GM12891 (cell line): Measurements from ENCODE around the gene PRKN.

ENCODE experiments used
- PAX5 ChIP-seq: IDR thresholded peaks from 2 replicates; pipeline ENCODE4 v1.6.1; 2011; ENCODE audit warnings: low read length, moderate library complexity, mild to moderate bottlenecking; ENCODE audit not compliant: insufficient read depth, severe bottlenecking
- POLR2A ChIP-seq: IDR thresholded peaks from 2 replicates; pipeline ENCODE4 v1.6.1; 2011; ENCODE audit warnings: low read depth, low read length, control low read depth
- POLR2AphosphoS5 ChIP-seq: IDR thresholded peaks from 2 replicates; pipeline ENCODE4 v1.6.1; 2011; ENCODE audit warnings: low read depth, low read length, control low read depth
- TAF1 ChIP-seq: IDR thresholded peaks from 2 replicates; pipeline ENCODE4 v1.6.1; 2011; ENCODE audit warnings: low read depth, low read length, control low read depth

DNA sequence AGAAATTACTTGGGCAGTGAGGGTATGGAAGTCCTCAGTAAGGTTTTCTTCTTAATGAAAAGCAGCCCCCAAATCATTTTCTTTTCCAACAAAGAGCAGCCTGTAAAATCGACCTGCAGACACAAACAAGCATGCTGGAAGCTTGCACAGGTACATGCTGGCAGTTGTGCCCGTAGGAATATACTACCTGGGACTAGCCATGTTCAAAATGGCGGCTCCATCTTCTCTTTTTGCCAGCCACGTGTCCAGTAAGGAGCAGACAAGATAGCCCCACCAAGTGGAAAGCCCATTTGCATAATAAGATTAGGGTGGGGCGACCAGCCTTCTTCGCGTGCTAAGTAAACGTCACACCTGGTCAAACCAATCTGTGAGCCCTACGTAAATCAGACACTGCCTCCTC, 1194.3 kb downstream of the PRKN start:
- TF ChIP-seq TAF1 (no peak), POLR2A (no peak), POLR2AphosphoS5 (no peak), PAX5 (no peak)
